ENCODE measurements around the gene AP2A2. TPM values are rescaled to one million over a fixed set of nuclear protein-coding genes. Genes with fewer than 3 reads are reported as not detected.

AP2A2 gene
- total RNA-seq, 2 experiments from 2014 or later = 40.1 to 54.0 TPM

DNA sequence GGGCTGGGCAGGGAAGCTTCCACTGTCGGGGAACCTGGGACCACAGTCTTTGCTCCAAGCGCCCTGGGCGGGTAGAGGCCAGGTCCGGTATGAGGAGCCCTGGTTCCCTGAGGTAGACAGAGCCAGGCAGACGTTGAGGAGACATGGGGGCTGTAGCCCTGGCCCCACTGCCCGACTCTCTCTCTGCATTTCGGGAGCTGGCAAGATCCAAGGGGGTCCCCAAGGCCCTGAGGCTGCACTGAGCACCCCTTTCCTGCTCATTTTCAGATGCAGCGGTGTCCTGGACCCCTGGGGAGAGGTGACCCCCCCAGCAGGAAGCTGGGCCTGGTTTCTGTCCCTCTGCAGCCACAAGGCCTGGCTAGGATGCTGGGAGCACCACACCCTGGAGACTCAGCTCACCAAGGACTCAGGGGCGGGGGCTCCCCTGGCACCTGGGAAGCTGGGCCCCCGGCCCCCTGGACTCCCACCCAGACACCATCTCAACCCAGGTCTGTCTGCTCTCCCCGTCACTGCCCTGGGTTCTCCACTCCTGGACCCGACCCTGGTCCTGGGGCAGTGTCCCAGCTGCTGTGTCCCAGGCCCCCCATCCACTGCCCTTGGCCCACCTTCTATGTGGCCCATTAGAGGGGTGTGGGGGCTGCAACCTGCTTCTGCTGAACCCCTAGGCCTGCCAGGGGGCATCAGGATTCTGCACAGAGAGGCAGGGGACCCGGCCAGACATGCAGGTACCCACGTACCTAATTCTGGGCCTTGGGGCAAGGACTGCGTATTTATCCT lies 125.9 kb downstream of the AP2A2 start:
- DNase-seq = no peak
- peak overlapping the region; percentile 34 for H3K27ac Mint-ChIP-seq
- CTCF ChIA-PET = interaction anchor here (0.8 to 2.8 kb wide), 6 partner anchors 14 to 208 kb away, joined by 3 to 28 read pairs (median 6); partner anchors contain the start of genes AP2A2, CHID1 and TSPAN4
- no peaks in the 10 kb centered on the region for H3K9me3 Mint-ChIP-seq (ENCODE audit: insufficient read depth)
- H3K36me3 Mint-ChIP-seq (ENCODE audit: low read depth) = no peaks in the 10 kb centered on the region
- peaks cover 6% of the 10 kb centered on the region for H3K27me3 Mint-ChIP-seq (ENCODE audit: low read depth)
- POLR2A ChIA-PET = interaction anchor here (0.9 kb wide), 1 partner anchor 262 kb away, joined by 3 read pairs; the partner anchor contains the start of gene CEND1
- H3K4me3 Mint-ChIP-seq = no peak overlapping the region
- ATAC-seq = no peak
- H3K4me1 Mint-ChIP-seq (ENCODE audit: low read depth) = peaks cover 2% of the 10 kb centered on the region

- CTCF ChIA-PET = interaction anchor here (1.1 to 2.8 kb wide), 4 partner anchors 124 to 209 kb away, joined by 6 to 28 read pairs (median 7); partner anchors contain the start of genes AP2A2 and TSPAN4
- no peak for ATAC-seq
Observed at GRCh38 chr11:1052133-1053011, 126.7 kb downstream of the AP2A2 start.

GRCh38 chr11:1053121-1053901 lies 127.6 kb downstream of the AP2A2 start:
- CTCF ChIA-PET = interaction anchor here (1.3 kb wide), 1 partner anchor 205 kb away, joined by 3 read pairs; no protein-coding TSS in a partner anchor
- Mint-ChIP-seq H3K4me3 (no peak overlapping the region), H3K9me3 (ENCODE audit: insufficient read depth) (no peaks in the 10 kb centered on the region), H3K36me3 (ENCODE audit: low read depth) (no peaks in the 10 kb centered on the region), H3K27me3 (ENCODE audit: low read depth) (no peaks in the 10 kb centered on the region), H3K27ac (no peak overlapping the region), H3K4me1 (ENCODE audit: low read depth) (peaks cover 2% of the 10 kb centered on the region)
- POLR2A ChIA-PET = no interaction called here
- ATAC-seq = no peak
- no peak for DNase-seq

More at GRCh38 chr11:1052133-1053011, 126.7 kb downstream of the AP2A2 start:
- Mint-ChIP-seq H3K4me3 (no peak overlapping the region), H3K36me3 (ENCODE audit: low read depth) (no peaks in the 10 kb centered on the region), H3K27ac (no peak overlapping the region), H3K9me3 (ENCODE audit: insufficient read depth) (no peaks in the 10 kb centered on the region), H3K27me3 (ENCODE audit: low read depth) (peaks cover 4% of the 10 kb centered on the region), H3K4me1 (ENCODE audit: low read depth) (peaks cover 2% of the 10 kb centered on the region)
- DNase-seq = no peak
- POLR2A ChIA-PET = interaction anchor here (0.9 kb wide), 1 partner anchor 262 kb away, joined by 3 read pairs; the partner anchor contains the start of gene CEND1

GRCh38 chr11:1054143-1055108 lies 128.8 kb downstream of the AP2A2 start:
- Mint-ChIP-seq H3K4me1 (ENCODE audit: low read depth) (peaks cover 2% of the 10 kb centered on the region), H3K27ac (no peak overlapping the region), H3K27me3 (ENCODE audit: low read depth) (no peaks in the 10 kb centered on the region), H3K36me3 (ENCODE audit: low read depth) (no peaks in the 10 kb centered on the region), H3K4me3 (no peak overlapping the region), H3K9me3 (ENCODE audit: insufficient read depth) (no peaks in the 10 kb centered on the region)
- ChIA-PET POLR2A (interaction anchor here (0.6 kb wide), 1 partner anchor 248 kb away, joined by 3 read pairs; no protein-coding TSS in a partner anchor), CTCF (interaction anchor here (1.3 kb wide), 1 partner anchor 206 kb away, joined by 3 read pairs; no protein-coding TSS in a partner anchor)
- no peak for ATAC-seq
- DNase-seq = no peak

DNA sequence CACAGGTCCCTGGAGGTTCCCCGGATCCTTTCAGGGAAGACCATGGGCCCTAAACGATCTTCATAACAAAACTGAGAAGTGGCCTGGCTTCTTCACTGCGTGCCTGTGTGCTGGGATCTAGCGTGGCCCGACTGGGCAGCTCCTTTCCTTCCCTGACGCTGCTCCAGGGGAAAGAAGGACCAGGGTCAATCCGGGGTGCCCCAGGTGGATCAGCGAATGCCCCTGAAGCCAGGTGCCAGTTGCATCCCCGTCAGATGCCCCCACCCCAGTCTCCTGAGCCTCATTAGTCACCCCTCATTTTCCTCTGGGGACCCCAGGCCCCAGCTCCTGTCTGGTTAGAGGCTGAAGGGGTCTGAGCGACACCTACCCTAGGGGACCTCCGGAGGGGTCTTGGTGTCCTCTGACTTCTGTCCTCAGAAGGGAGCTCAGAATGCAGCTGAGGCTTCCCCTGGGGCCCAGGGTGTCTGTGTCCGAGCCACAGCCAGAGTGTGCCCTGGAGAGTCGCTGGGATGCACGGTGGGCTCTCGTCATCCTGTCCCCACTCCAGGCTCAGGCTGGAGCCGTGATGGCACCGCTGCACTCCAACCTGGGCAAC lies 129.5 kb downstream of the AP2A2 start:
- ATAC-seq = no peak
- Mint-ChIP-seq H3K4me3 (no peak overlapping the region), H3K27me3 (ENCODE audit: low read depth) (no peaks in the 10 kb centered on the region), H3K27ac (no peak overlapping the region), H3K9me3 (ENCODE audit: insufficient read depth) (no peaks in the 10 kb centered on the region), H3K36me3 (ENCODE audit: low read depth) (no peaks in the 10 kb centered on the region), H3K4me1 (ENCODE audit: low read depth) (peaks cover 2% of the 10 kb centered on the region)
- CTCF ChIA-PET = interaction anchor here (1.3 kb wide), 1 partner anchor 207 kb away, joined by 3 read pairs; no protein-coding TSS in a partner anchor
- POLR2A ChIA-PET = no interaction called here
- no peak for DNase-seq

DNA sequence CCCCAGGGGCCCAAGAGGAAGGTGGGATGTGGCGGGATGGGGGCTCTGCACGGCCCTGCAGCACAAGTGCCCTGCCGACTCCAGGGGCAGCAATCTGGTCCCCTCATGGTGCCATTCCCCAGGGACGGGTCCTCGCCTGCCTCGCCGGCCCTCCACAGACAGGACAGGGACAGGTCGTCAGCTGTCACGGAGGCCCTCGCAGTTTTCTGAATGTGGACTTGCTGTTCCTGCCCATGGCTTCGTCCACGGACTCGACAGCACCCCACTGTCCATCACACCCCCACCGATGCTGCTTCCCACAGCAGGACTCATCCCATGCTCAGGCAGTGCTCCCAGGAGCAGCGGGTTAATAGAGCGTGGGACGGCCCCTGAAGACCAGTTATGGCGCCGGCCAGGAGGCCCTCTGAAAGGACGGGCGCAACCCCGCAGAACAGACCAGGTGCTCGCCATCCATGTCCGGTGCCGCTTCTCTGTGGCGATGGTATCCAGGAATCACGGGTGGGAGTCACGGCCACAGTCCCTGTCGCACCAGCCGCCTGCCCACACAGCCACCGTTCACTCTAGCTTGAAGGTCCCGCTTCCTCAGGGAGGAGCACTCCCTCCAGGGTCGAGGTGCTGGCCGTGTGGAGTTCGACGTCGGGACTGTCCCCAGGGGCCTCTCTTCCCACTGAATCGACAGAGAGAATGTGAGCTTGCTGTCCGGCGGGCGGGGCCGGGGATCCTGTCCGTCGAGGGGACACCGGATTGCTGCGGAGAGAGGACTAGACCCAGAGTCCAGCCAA lies 130.5 kb downstream of the AP2A2 start:
- ATAC-seq (no peak), DNase-seq (no peak)
- Mint-ChIP-seq H3K36me3 (ENCODE audit: low read depth) (no peaks in the 10 kb centered on the region), H3K4me1 (ENCODE audit: low read depth) (no peaks in the 10 kb centered on the region), H3K4me3 (no peak overlapping the region), H3K9me3 (ENCODE audit: insufficient read depth) (no peaks in the 10 kb centered on the region), H3K27me3 (ENCODE audit: low read depth) (no peaks in the 10 kb centered on the region), H3K27ac (no peak overlapping the region)
- POLR2A ChIA-PET = no interaction called here
- CTCF ChIA-PET = no interaction called here

- Mint-ChIP-seq H3K36me3 (ENCODE audit: low read depth) (no peaks in the 10 kb centered on the region), H3K4me3 (no peak overlapping the region), H3K27ac (no peak overlapping the region), H3K27me3 (ENCODE audit: low read depth) (peaks cover 8% of the 10 kb centered on the region), H3K4me1 (ENCODE audit: low read depth) (no peaks in the 10 kb centered on the region), H3K9me3 (ENCODE audit: insufficient read depth) (no peaks in the 10 kb centered on the region)
- DNase-seq = no peak
- ChIA-PET CTCF (no interaction called here), POLR2A (no interaction called here)
- ATAC-seq = no peak
Observed at GRCh38 chr11:1057806-1058205, 132.1 kb downstream of the AP2A2 start.

DNA sequence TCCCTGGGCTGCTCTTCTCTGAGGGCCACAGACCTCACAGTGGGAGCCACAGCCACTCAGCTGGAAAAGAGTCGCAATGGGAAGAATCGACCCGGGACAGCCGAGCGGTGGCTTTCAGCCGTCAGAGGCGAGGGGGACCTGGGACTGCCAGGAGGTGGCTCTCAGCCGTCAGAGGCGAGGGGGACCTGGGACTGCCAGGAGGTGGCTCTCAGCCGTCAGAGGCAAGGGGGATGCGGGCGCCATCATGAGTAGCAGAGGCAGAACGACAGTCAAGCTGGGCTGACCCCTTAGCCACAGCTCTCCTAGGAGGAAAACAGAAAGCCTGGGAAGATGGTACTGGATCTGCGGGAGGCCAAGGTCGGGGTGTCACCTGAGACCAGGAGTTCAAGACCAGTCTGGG lies 134.1 kb downstream of the AP2A2 start:
- ATAC-seq = no peak
- H3K36me3 Mint-ChIP-seq (ENCODE audit: low read depth) = no peaks in the 10 kb centered on the region
- peaks cover 20% of the 10 kb centered on the region for H3K27me3 Mint-ChIP-seq (ENCODE audit: low read depth)
- CTCF ChIA-PET = no interaction called here
- no peak overlapping the region for H3K4me3 Mint-ChIP-seq
- no peaks in the 10 kb centered on the region for H3K4me1 Mint-ChIP-seq (ENCODE audit: low read depth)
- no peak for DNase-seq
- POLR2A ChIA-PET = no interaction called here
- H3K9me3 Mint-ChIP-seq (ENCODE audit: insufficient read depth) = no peaks in the 10 kb centered on the region
- no peak overlapping the region for H3K27ac Mint-ChIP-seq

GRCh38 chr11:1060410-1060809 lies 134.7 kb downstream of the AP2A2 start:
- H3K27me3 Mint-ChIP-seq (ENCODE audit: low read depth) = peaks cover 20% of the 10 kb centered on the region
- CTCF ChIA-PET = no interaction called here
- ATAC-seq = no peak
- H3K27ac Mint-ChIP-seq = no peak overlapping the region
- DNase-seq = no peak
- POLR2A ChIA-PET = no interaction called here
- no peaks in the 10 kb centered on the region for H3K4me1 Mint-ChIP-seq (ENCODE audit: low read depth)
- H3K36me3 Mint-ChIP-seq (ENCODE audit: low read depth) = no peaks in the 10 kb centered on the region
- H3K9me3 Mint-ChIP-seq (ENCODE audit: insufficient read depth) = no peaks in the 10 kb centered on the region
- no peak overlapping the region for H3K4me3 Mint-ChIP-seq

Data from activated CD8-positive, alpha-beta T cell treated with anti-CD3 and anti-CD28 coated beads, Interleukin-2, amount 10 ng/mL, durations not matched to agents 7 days and 5 days (primary cell).